Panc1 (cell line): ENCODE results near the gene ZNF428. TPM values are rescaled to one million over a fixed set of nuclear protein-coding genes. Genes with fewer than 3 reads are reported as not detected.

Source experiments
- ATAC-seq: fragments of 200-7000 bp; cut with Tn5 transposase; 2 replicates; pipeline ENCODE4 v1.9.1; 2020; ENCODE audit warnings: mild to moderate bottlenecking, moderate library complexity
- BruUV-seq: library from RNA; stranded (reverse); fragments of 400-500 nt; replicated peaks from 2 replicates; lab custom pipeline; 2021; lab: Mats Ljungman, UMichigan
- CTCF ChIA-PET: fragments of 300-600 bp; sonication (Branson Sonifier 250); formaldehyde crosslinking; loops from one replicate; lab custom pipeline; 2022; ENCODE audit warnings: antibody characterized with exemption; lab: Charles Lee
- POLR2A ChIA-PET: fragments of 300-600 bp; sonication (Branson Sonifier 250); formaldehyde crosslinking; loops from one replicate; lab custom pipeline; 2022; ENCODE audit warnings: antibody characterized with exemption; lab: Charles Lee
- DNase-seq: peaks from one replicate; pipeline ENCODE4 v3.0.0-alpha.2; 2010; ENCODE audit warnings: low read depth, low spot score
- H3K27ac ChIP-seq: 2 replicates; pipeline ENCODE4 v1.5.1; 2011; ENCODE audit warnings: mild to moderate bottlenecking, low read length, inconsistent platforms
- H3K27me3 ChIP-seq: fragments of 200-500 bp; sonication (Bioruptor generic); 2 replicates; pipeline ENCODE4 v1.6.0; 2014; ENCODE audit warnings: low read length, inconsistent platforms; ENCODE audit not compliant: control insufficient read depth, insufficient read depth
- H3K36me3 ChIP-seq: fragments of 200-500 bp; sonication (Bioruptor generic); 2 replicates; pipeline ENCODE4 v1.5.1; 2014; ENCODE audit warnings: inconsistent platforms, mild to moderate bottlenecking, low read length, moderate library complexity; ENCODE audit not compliant: control insufficient read depth, insufficient read depth
- H3K4me1 ChIP-seq: 2 replicates; pipeline ENCODE4 v1.5.1; 2011; ENCODE audit warnings: inconsistent platforms, mild to moderate bottlenecking, low read length, moderate library complexity; ENCODE audit not compliant: control insufficient read depth, insufficient read depth
- H3K4me3 ChIP-seq, 2 experiments: 2 replicates each; pipeline ENCODE4 v1.5.1; 2011 to 2012; ENCODE audit warnings: low read depth in 2 of 2, low read length in 2 of 2, mild to moderate bottlenecking in 2 of 2, inconsistent platforms in 1 of 2, moderate library complexity in 1 of 2
- H3K9me3 ChIP-seq: fragments of 200-500 bp; sonication (Bioruptor generic); 2 replicates; pipeline ENCODE4 v1.5.1; 2014; ENCODE audit warnings: low read depth, mild to moderate bottlenecking, inconsistent platforms, low read length, moderate library complexity; ENCODE audit not compliant: control insufficient read depth, insufficient read depth
- CTCF ChIP-seq: fragments of 450-650 bp; IDR thresholded peaks from 2 replicates; pipeline ENCODE4 v1.5.1; 2017; ENCODE audit warnings: mild to moderate bottlenecking
- POLR2AphosphoS5 ChIP-seq: IDR thresholded peaks from 2 replicates; pipeline ENCODE4 v1.6.1; 2012; ENCODE audit warnings: mild to moderate bottlenecking, low read depth, low read length, moderate library complexity
- REST ChIP-seq, 2 experiments: IDR thresholded peaks; 2 replicates each; pipeline ENCODE4 v1.6.1; 2011 to 2012; ENCODE audit warnings: low read depth in 2 of 2, control low read depth in 1 of 2, low read length in 1 of 2, mild to moderate bottlenecking in 1 of 2, moderate library complexity in 1 of 2; ENCODE audit not compliant: insufficient read depth in 1 of 2
- SIN3A ChIP-seq: IDR thresholded peaks from 2 replicates; pipeline ENCODE4 v1.6.1; 2012; ENCODE audit warnings: low read depth, mild to moderate bottlenecking, low read length, moderate library complexity, borderline replicate concordance; ENCODE audit not compliant: insufficient read depth
- TCF7L2 ChIP-seq: IDR thresholded peaks from 2 replicates; pipeline ENCODE4 v1.6.1; 2011; ENCODE audit warnings: mild to moderate bottlenecking, low read depth, low read length, inconsistent platforms
- in situ Hi-C: cut with HindIII; loops from 2 replicates; pipeline ENCODE4 v1.10.0; 2016; ENCODE audit warnings: low sequenced_read_pairs, low pct_unique_long_range_greater_than_20kb
- intact Hi-C: fragments of 100-400 bp; cut with micrococcal nuclease; formaldehyde crosslinking; loops from one replicate; pipeline ENCODE4 v1.10.0; 2022; ENCODE audit not compliant: unreplicated experiment
- total RNA-seq: library from RNA; stranded (reverse); gene quantifications from one replicate; pipeline ENCODE4 v1.2.1, GENCODE V29; 2021; ENCODE audit not compliant: unreplicated experiment

ZNF428 gene
- total RNA-seq, 1 experiment from 2014 or later = 45.6 TPM

- BruUV-seq = no TSS peak
- no peak for DNase-seq
- H3K27me3 ChIP-seq = no peaks in the 10 kb centered on the region
- TF ChIP-seq CTCF (no peak), TCF7L2 (no peak), SIN3A (no peak), REST (IDR thresholded peaks at IDR 0.05; ENCODE audit: insufficient read depth in 1 of 2, low read depth in 2 of 2, low read length in 1 of 2) (no peak), POLR2AphosphoS5 (no peak)
- no peaks in the 10 kb centered on the region for H3K36me3 ChIP-seq
- intact Hi-C loops = no loop called here
- no peak overlapping the region for H3K4me3 ChIP-seq
- ATAC-seq = no peak
- H3K9me3 ChIP-seq = no peaks in the 10 kb centered on the region
- in situ Hi-C loops = no loop called here
- no peak overlapping the region for H3K27ac ChIP-seq
- POLR2A ChIA-PET = no interaction called here
- CTCF ChIA-PET = no interaction called here
- H3K4me1 ChIP-seq = no peaks in the 10 kb centered on the region
Measured at GRCh38 chr19:43660971-43661360, 41.5 kb upstream of the ZNF428 start.

DNA sequence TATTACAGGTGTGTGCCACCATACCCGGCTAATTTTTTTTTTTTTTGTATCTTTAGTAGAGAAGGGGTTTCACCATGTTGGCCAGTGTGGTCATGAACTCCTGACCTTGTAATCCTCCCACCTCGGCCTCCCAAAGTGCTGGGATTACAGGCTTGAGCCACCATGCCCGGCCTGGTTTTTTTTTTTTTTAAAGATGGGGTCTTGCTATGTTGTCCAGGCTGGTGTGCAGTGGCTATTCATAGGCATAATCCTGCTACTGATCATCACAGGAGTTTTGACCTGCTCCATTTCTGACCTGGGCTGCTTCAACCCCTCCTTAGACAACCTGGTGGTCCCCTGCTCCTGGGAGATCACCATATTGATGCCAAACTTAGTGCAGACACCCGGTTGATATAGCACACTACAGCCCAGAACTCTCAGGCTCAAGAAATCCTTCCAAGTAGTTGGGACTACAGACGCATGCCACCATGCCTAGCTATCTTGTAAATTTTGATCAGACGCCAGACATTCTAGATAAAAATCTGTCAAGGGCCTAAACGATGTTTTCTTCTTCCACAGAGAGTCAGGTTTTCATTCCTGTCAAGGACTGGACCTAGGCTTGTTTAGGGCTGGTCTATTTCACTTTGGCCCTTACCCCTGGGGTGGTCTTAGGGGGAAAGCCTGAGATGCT, 41.0 kb upstream of the ZNF428 start:
- H3K4me3 ChIP-seq = no peak overlapping the region
- no TSS peak for BruUV-seq
- H3K36me3 ChIP-seq = no peaks in the 10 kb centered on the region
- POLR2A ChIA-PET = no interaction called here
- CTCF ChIA-PET = no interaction called here
- DNase-seq (no peak), ATAC-seq (no peak)
- TF ChIP-seq CTCF (no peak), TCF7L2 (no peak), REST (IDR thresholded peaks at IDR 0.05; ENCODE audit: insufficient read depth in 1 of 2, low read depth in 2 of 2, low read length in 1 of 2) (no peak), POLR2AphosphoS5 (no peak), SIN3A (no peak)
- no peaks in the 10 kb centered on the region for H3K27me3 ChIP-seq
- no peaks in the 10 kb centered on the region for H3K9me3 ChIP-seq
- no peak overlapping the region for H3K27ac ChIP-seq
- no peaks in the 10 kb centered on the region for H3K4me1 ChIP-seq
- intact Hi-C loops = no loop called here
- in situ Hi-C loops = no loop called here
